Measurements from ENCODE around the gene FGF3.

- TF ChIP-seq ELF1 (IDR thresholded peaks at IDR 0.05) = no peak
- TF ChIP-seq YY1 (IDR thresholded peaks at IDR 0.05; ENCODE audit: low read depth) = no peak
- TF ChIP-seq USF2 (IDR thresholded peaks at IDR 0.05; ENCODE audit: borderline replicate concordance, low read depth, low read length) = no peak
- TF ChIP-seq SIN3A (IDR thresholded peaks at IDR 0.05; ENCODE audit: borderline replicate concordance, low read depth, low read length) = no peak
- peak; percentile 80 for TF ChIP-seq CTCF (IDR thresholded peaks at IDR 0.05)
- no peak for TF ChIP-seq MXI1 (IDR thresholded peaks at IDR 0.05; ENCODE audit: low read depth, low read length)
- no peak for TF ChIP-seq FOSL2 (IDR thresholded peaks at IDR 0.05; ENCODE audit: borderline replicate concordance, low read depth)
- TF ChIP-seq EP300 (IDR thresholded peaks at IDR 0.05; ENCODE audit: borderline replicate concordance in 1 of 2, low read depth in 1 of 2, low read length in 1 of 2) = no peak
- no peak for TF ChIP-seq NFIC (IDR thresholded peaks at IDR 0.05; ENCODE audit: borderline replicate concordance)
- TF ChIP-seq GATA2 (CRISPR knock-in tag; IDR thresholded peaks at IDR 0.05) = no peak
- no peak for TF ChIP-seq POLR2AphosphoS5 (IDR thresholded peaks at IDR 0.05; ENCODE audit: low read depth, low read length)
Measured at GRCh38 chr11:69801513-69802335, 17.5 kb downstream of the FGF3 start.
